NCI-H1092 treated with DMSO at 0.1 percent for 48 hours (cell line): ENCODE data around the gene RABGEF1.

ENCODE experiments used
- DNase-seq: peaks from one replicate; lab custom pipeline; 2025; lab: John Stamatoyannopoulos, UW

The RABGEF1 gene

GRCh38 chr7:66859339-66859738 lies 118.8 kb downstream of the RABGEF1 start:
- no peak for DNase-seq

GRCh38 chr7:66859794-66860645 lies 119.5 kb downstream of the RABGEF1 start:
- no peak for DNase-seq

- no peak for DNase-seq
These were observed 120.2 kb downstream of the RABGEF1 start for GRCh38 chr7:66860767-66861166.
